CD14-positive monocyte (primary cell): ENCODE results near the gene CDH3. TPM values are rescaled to one million over a fixed set of nuclear protein-coding genes. Genes with fewer than 3 reads are reported as not detected.

Source experiments
- DNase-seq, 3 donors: peaks; one replicate each; pipeline ENCODE4 v3.0.0-alpha.2; 2011 to 2022
- H2AFZ ChIP-seq: 2 replicates; pipeline ENCODE4 v1.6.0; 2012; ENCODE audit warnings: mild to moderate bottlenecking, low read depth, low read length, inconsistent platforms; ENCODE audit not compliant: insufficient read depth, poor library complexity, severe bottlenecking
- H3K27ac ChIP-seq, 2 donors: 1 replicate in 1 of 2; 2 replicates in 1 of 2; pipeline ENCODE4 v1.5.1; 2012 to 2013; ENCODE audit warnings: low read length in 2 of 2, control low read depth in 1 of 2, inconsistent platforms in 1 of 2, low read depth in 1 of 2, mild to moderate bottlenecking in 1 of 2
- H3K27me3 ChIP-seq, 2 donors: one replicate each; pipeline versions ENCODE4 v1.6.0 to v1.6.1; 2011 to 2013; ENCODE audit warnings: low read length in 2 of 2; ENCODE audit not compliant: control insufficient read depth in 2 of 2, insufficient read depth in 2 of 2
- H3K36me3 ChIP-seq, 2 donors: replicated peaks in 1 of 2; 1 replicate in 1 of 2; 2 replicates in 1 of 2; pipeline versions ENCODE4 v1.5.1 to v1.6.1; 2012 to 2013; ENCODE audit warnings: low read length in 2 of 2, control low read depth in 1 of 2, inconsistent platforms in 1 of 2, mild to moderate bottlenecking in 1 of 2; ENCODE audit not compliant: insufficient read depth in 2 of 2, control insufficient read depth in 1 of 2
- H3K4me1 ChIP-seq, 2 donors: 1 replicate in 1 of 2; 2 replicates in 1 of 2; pipeline versions ENCODE4 v1.5.1 to v1.6.1; 2012 to 2013; ENCODE audit warnings: low read length in 2 of 2, control low read depth in 1 of 2, inconsistent platforms in 1 of 2, mild to moderate bottlenecking in 1 of 2, moderate library complexity in 1 of 2; ENCODE audit not compliant: insufficient read depth in 2 of 2, control insufficient read depth in 1 of 2
- H3K4me2 ChIP-seq: replicated peaks from 2 replicates; pipeline ENCODE3; 2012; ENCODE audit warnings: low read length, moderate library complexity, mild to moderate bottlenecking; ENCODE audit not compliant: poor library complexity, severe bottlenecking; ENCODE audit errors: extremely low read depth
- H3K4me3 ChIP-seq, 3 experiments: fragments of 200-600 bp in 1 of 3; sonication (generic) in 1 of 3; replicated peaks in 1 of 3; 1 replicate in 2 of 3; 2 replicates in 1 of 3; pipeline ENCODE4 v1.5.1; 2011 to 2013; ENCODE audit warnings: low read length in 3 of 3, mild to moderate bottlenecking in 3 of 3, control low read depth in 2 of 3, low read depth in 2 of 3, inconsistent platforms in 1 of 3, moderate library complexity in 1 of 3
- H3K79me2 ChIP-seq: 2 replicates; pipeline ENCODE4 v1.6.0; 2012; ENCODE audit warnings: mild to moderate bottlenecking, control low read depth, inconsistent platforms, low read length, moderate library complexity; ENCODE audit not compliant: insufficient read depth
- H3K9ac ChIP-seq: 2 replicates; pipeline ENCODE4 v1.6.0; 2017; ENCODE audit warnings: low read length, mild to moderate bottlenecking; ENCODE audit not compliant: insufficient read depth, poor library complexity, severe bottlenecking
- H3K9me3 ChIP-seq, 2 donors: replicated peaks in 1 of 2; 1 replicate in 1 of 2; 2 replicates in 1 of 2; pipeline versions ENCODE4 v1.5.1 to v1.6.1; 2012 to 2013; ENCODE audit warnings: low read length in 2 of 2, control low read depth in 1 of 2; ENCODE audit not compliant: control insufficient read depth in 1 of 2, insufficient read depth in 1 of 2
- H4K20me1 ChIP-seq: 2 replicates; pipeline ENCODE4 v1.6.0; 2012; ENCODE audit warnings: mild to moderate bottlenecking, low read length, control low read depth, moderate library complexity; ENCODE audit not compliant: insufficient read depth
- H3K27ac Mint-ChIP-seq, 7 donors: one replicate each; pipeline ENCODE4 v1.8.0; 2020; ENCODE audit warnings: mild to moderate bottlenecking in 7 of 7, mixed read lengths in 7 of 7, moderate library complexity in 6 of 7, inconsistent platforms in 2 of 7
- H3K27me3 Mint-ChIP-seq, 3 donors: one replicate each; pipeline ENCODE4 v1.8.0; 2021 to 2022; ENCODE audit warnings: low read depth in 3 of 3, mild to moderate bottlenecking in 3 of 3, mixed read lengths in 3 of 3, moderate library complexity in 3 of 3, inconsistent platforms in 1 of 3
- H3K36me3 Mint-ChIP-seq, 2 donors: one replicate each; pipeline ENCODE4 v1.8.0; 2020; ENCODE audit warnings: mixed read lengths in 2 of 2, inconsistent platforms in 1 of 2, mild to moderate bottlenecking in 1 of 2
- H3K4me1 Mint-ChIP-seq: one replicate; pipeline ENCODE4 v1.8.0; 2020; ENCODE audit warnings: mild to moderate bottlenecking, mixed read lengths
- H3K4me3 Mint-ChIP-seq, 2 donors: one replicate each; pipeline ENCODE4 v1.8.0; 2020; ENCODE audit warnings: mild to moderate bottlenecking in 2 of 2, mixed read lengths in 2 of 2, moderate library complexity in 1 of 2
- H3K9me3 Mint-ChIP-seq, 7 donors: one replicate each; pipeline ENCODE4 v1.8.0; 2020 to 2022; ENCODE audit warnings: mixed read lengths in 7 of 7, mild to moderate bottlenecking in 6 of 7, moderate library complexity in 6 of 7, inconsistent platforms in 2 of 7
- WGBS: methylation state at CpG from one replicate; pipeline ENCODE4 v1.1.5; 2013; ENCODE audit warnings: missing lambda C conversion rate; ENCODE audit not compliant: insufficient coverage; 5-methylcytosine and 5-hydroxymethylcytosine counted together
- intact Hi-C, 2 donors: fragments of 100-400 bp; cut with micrococcal nuclease; formaldehyde crosslinking; loops; one replicate each; pipeline versions ENCODE4 v1.15.0 to v1.15.1; 2023
- polyA plus RNA-seq, 3 donors: library from polyadenylated mRNA; depleted of rRNA in 1 of 3; unstranded in 2 of 3; stranded (reverse) in 1 of 3; fragments of 300-500 nt in 2 of 3; fragments of >200 nt in 1 of 3; fragmentation: Illumina TruSeq in 2 of 3; gene quantifications; 1 replicate in 2 of 3; 2 replicates in 1 of 3; pipeline ENCODE4 v1.2.3, GENCODE V29; 2012 to 2021
- TF ChIP-seq, protein P1 (sequence below): fragments of 200-600 bp; IDR thresholded peaks from one replicate; pipeline ENCODE4 v1.8.0; 2022; ENCODE audit warnings: antibody characterized with exemption, mild to moderate bottlenecking

Gene CDH3
- polyA plus RNA-seq, 3 donors, result not detected

DNA sequence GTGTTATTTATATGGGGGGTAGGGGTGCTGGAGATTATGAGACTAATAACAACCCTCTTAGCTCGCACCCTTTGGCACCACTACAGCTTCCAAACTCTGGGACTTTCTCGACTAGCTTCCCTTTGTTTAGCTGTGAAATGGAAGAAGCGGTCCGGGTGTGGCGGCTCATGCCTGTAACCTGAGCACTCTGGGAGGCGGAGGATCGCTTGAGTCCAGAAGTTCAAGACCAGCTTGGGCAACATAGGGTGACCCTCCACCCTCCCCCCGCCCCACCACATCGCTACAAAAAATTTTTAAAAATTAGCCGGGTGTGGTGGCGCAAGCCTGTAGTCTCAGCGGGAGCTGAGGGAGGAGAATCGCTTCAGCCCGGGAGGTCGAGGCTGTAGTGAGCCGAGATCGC, 814 bp upstream of the CDH3 start:
- peak overlapping the region; percentile 39 for H3K4me2 ChIP-seq
- H3K4me3 ChIP-seq, result peak overlapping the region in 1 of 3 experiments; percentile 30
- DNase-seq, result no peak
- H4K20me1 ChIP-seq, result no peaks in the 10 kb centered on the region
- TF ChIP-seq, protein P1, sequence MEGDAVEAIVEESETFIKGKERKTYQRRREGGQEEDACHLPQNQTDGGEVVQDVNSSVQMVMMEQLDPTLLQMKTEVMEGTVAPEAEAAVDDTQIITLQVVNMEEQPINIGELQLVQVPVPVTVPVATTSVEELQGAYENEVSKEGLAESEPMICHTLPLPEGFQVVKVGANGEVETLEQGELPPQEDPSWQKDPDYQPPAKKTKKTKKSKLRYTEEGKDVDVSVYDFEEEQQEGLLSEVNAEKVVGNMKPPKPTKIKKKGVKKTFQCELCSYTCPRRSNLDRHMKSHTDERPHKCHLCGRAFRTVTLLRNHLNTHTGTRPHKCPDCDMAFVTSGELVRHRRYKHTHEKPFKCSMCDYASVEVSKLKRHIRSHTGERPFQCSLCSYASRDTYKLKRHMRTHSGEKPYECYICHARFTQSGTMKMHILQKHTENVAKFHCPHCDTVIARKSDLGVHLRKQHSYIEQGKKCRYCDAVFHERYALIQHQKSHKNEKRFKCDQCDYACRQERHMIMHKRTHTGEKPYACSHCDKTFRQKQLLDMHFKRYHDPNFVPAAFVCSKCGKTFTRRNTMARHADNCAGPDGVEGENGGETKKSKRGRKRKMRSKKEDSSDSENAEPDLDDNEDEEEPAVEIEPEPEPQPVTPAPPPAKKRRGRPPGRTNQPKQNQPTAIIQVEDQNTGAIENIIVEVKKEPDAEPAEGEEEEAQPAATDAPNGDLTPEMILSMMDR, result no peak
- peaks cover 6 to 14% of the 10 kb centered on the region in 2 donors for H3K4me1 ChIP-seq
- Mint-ChIP-seq H3K4me1 (peaks cover 10% of the 10 kb centered on the region), H3K27me3 (peaks cover 79 to 84% (median 80%) of the 10 kb centered on the region in 3 donors), H3K4me3 (peak overlapping the region in 1 of 2 donors; percentile 85), H3K9me3 (peaks cover 0 to 8% (median 3%) of the 10 kb centered on the region in 7 donors), H3K27ac (no peak overlapping the region), H3K36me3 (no peaks in the 10 kb centered on the region)
- H3K9ac ChIP-seq, result no peak overlapping the region
- H3K36me3 ChIP-seq, result no peaks in the 10 kb centered on the region
- 3% methylated on average over 9 of the region's 17 CpGs for WGBS
- no peaks in the 10 kb centered on the region for H3K79me2 ChIP-seq
- intact Hi-C loops, result no loop called here
- peak overlapping the region; percentile 61 for H2AFZ ChIP-seq
- H3K9me3 ChIP-seq, result peaks cover 0 to 36% of the 10 kb centered on the region in 2 donors
- H3K27me3 ChIP-seq, result peaks cover 52 to 79% of the 10 kb centered on the region in 2 donors
- H3K27ac ChIP-seq, result no peak overlapping the region

DNA sequence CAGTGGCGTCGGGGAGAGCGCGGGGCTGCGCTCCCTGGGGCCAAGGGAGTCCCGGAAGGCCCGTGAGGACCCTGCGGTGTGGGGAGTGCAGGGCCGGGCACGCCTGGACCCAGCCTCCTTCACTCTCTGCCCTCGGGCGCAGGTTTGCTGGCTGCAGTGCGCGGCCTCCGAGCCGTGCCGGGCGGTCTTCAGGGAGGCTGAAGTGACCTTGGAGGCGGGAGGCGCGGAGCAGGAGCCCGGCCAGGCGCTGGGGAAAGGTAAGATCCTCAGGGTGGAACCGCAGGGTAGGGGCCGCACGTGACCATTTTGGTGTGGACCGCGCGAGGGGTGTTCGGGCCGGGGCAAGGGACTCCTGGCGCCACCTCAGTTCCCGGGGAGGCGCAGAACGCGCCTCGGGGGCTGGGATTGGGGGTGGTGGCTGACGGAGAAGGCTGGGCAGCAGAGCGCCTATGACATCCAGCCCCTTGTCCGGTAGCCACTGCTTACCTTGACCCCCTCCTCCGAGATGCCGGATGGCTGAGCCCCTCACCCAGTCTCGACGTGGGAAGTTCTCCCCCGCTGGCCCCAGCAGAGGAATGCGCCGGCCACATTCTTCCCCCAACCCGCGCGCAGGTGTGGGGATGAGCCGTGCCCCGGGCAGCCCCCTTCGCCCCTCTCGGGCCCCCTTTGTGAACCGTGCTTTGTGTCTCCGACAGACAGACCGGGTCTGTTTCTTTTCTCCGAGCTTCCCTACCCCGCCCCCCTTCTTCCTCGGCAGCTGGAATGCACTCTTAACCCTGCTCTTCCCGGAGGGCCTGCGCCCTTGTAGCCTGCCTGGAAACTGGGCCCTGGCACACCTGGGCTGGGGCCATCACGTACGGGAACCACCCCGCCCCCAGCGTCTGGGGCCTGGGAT, 631 bp downstream of the CDH3 start:
- peaks cover 14% of the 10 kb centered on the region for H3K4me1 Mint-ChIP-seq
- H3K4me3 ChIP-seq, result no peak overlapping the region
- H3K27ac ChIP-seq, result no peak overlapping the region
- H3K4me1 ChIP-seq, result peaks cover 6 to 14% of the 10 kb centered on the region in 2 donors
- DNase-seq, result no peak
- no peak overlapping the region for H3K27ac Mint-ChIP-seq
- intact Hi-C loops, result no loop called here
- no peaks in the 10 kb centered on the region for H4K20me1 ChIP-seq
- no peak overlapping the region for H3K9ac ChIP-seq
- H3K27me3 ChIP-seq, result peaks cover 52 to 82% of the 10 kb centered on the region in 2 donors
- H3K4me2 ChIP-seq, result no peak overlapping the region
- peaks cover 0 to 36% of the 10 kb centered on the region in 2 donors for H3K9me3 ChIP-seq
- H3K36me3 Mint-ChIP-seq, result no peaks in the 10 kb centered on the region
- peaks cover 76 to 90% (median 79%) of the 10 kb centered on the region in 3 donors for H3K27me3 Mint-ChIP-seq
- TF ChIP-seq, protein P1, result no peak
- peak overlapping the region in 1 of 2 donors; percentile 64 for H3K4me3 Mint-ChIP-seq
- 4% methylated on average over 62 of the region's 66 CpGs for WGBS
- no peak overlapping the region for H2AFZ ChIP-seq
- H3K79me2 ChIP-seq, result no peaks in the 10 kb centered on the region
- no peaks in the 10 kb centered on the region for H3K36me3 ChIP-seq
- peaks cover 0 to 8% (median 3%) of the 10 kb centered on the region in 7 donors for H3K9me3 Mint-ChIP-seq
